GM18507 (cell line): ENCODE results near the gene PIGT.

ENCODE experiments used
- DNase-seq: peaks from one replicate; pipeline ENCODE4 v3.0.0; 2011; ENCODE audit warnings: low read depth; ENCODE audit not compliant: insufficient read length; ENCODE audit errors: extremely low spot score
- FAIRE-seq: peaks from 2 replicates; lab custom pipeline; 2011; peaks lifted over from hg19 to GRCh38; lab: Jason Lieb, UNC

Gene PIGT

GRCh38 chr20:45415822-45416637 lies at the start of gene PIGT:
TSS of gene PIGT (plus strand) at chr20:45416141. CDS start at chr20:45416157, 16 bp downstream.
- peak; percentile 72 for DNase-seq
- peak; percentile 86 for FAIRE-seq

- no peak for DNase-seq
- FAIRE-seq: no peak
These were observed 49.7 kb upstream of the PIGT start for GRCh38 chr20:45366192-45366591.

GRCh38 chr20:45366631-45367030 lies 49.3 kb upstream of the PIGT start:
- no peak for DNase-seq
- FAIRE-seq: no peak

GRCh38 chr20:45367126-45367525 lies 48.8 kb upstream of the PIGT start:
- DNase-seq (no peak), FAIRE-seq (no peak)

GRCh38 chr20:45368221-45368980 lies 47.5 kb upstream of the PIGT start:
- FAIRE-seq: peak; percentile 97

GRCh38 chr20:45370571-45371160 lies 45.3 kb upstream of the PIGT start:
- FAIRE-seq: no peak
- DNase-seq: no peak

More at GRCh38 chr20:45368221-45368980, 47.5 kb upstream of the PIGT start:
- peak; percentile 70 for DNase-seq

GRCh38 chr20:45372241-45372640 lies 43.7 kb upstream of the PIGT start:
- DNase-seq (no peak), FAIRE-seq (no peak)

- no peak for FAIRE-seq
- no peak for DNase-seq
These were observed 43.1 kb upstream of the PIGT start for GRCh38 chr20:45372646-45373352.

- peak; percentile 87 for FAIRE-seq
These were observed 42.4 kb upstream of the PIGT start for GRCh38 chr20:45373353-45374100.

GRCh38 chr20:45374101-45374467 lies 41.9 kb upstream of the PIGT start:
- no peak for DNase-seq
- FAIRE-seq: no peak

More at GRCh38 chr20:45373353-45374100, 42.4 kb upstream of the PIGT start:
- peak; percentile 64 for DNase-seq

GRCh38 chr20:45374966-45375365 lies 41.0 kb upstream of the PIGT start:
- DNase-seq (no peak), FAIRE-seq (no peak)

- no peak for FAIRE-seq
- DNase-seq: no peak
These were observed 38.7 kb upstream of the PIGT start for GRCh38 chr20:45377269-45377668.

- DNase-seq: no peak
- no peak for FAIRE-seq
These were observed 37.8 kb upstream of the PIGT start, which contains the start of gene TP53TG5 for GRCh38 chr20:45378191-45378590. TSS of gene TP53TG5 (minus strand) at chr20:45378325. CDS start at chr20:45378236, 89 bp downstream.

GRCh38 chr20:45387274-45387673 lies 28.7 kb upstream of the PIGT start:
- FAIRE-seq (no peak), DNase-seq (no peak)

- DNase-seq (no peak), FAIRE-seq (no peak)
These were observed 25.0 kb upstream of the PIGT start for GRCh38 chr20:45390931-45391330.

- FAIRE-seq: no peak
- no peak for DNase-seq
These were observed 24.4 kb upstream of the PIGT start for GRCh38 chr20:45391559-45391958.

- no peak for DNase-seq
- FAIRE-seq: no peak
These were observed 23.2 kb upstream of the PIGT start for GRCh38 chr20:45392733-45393132.

- no peak for DNase-seq
- no peak for FAIRE-seq
These were observed 21.5 kb upstream of the PIGT start for GRCh38 chr20:45394221-45395113.
